Measurements from ENCODE around the gene ITGA2.

ITGA2 gene

GRCh38 chr5:52987711-52988331, 1.3 kb upstream of the ITGA2 start:
- DNase-seq (ENCODE audit: low read depth) = no peak
- H3K4me3 ChIP-seq (ENCODE audit: low read depth, low read length) = no peak overlapping the region

GRCh38 chr5:52988335-52989024, 672 bp upstream of the ITGA2 start:
- peak overlapping the region; percentile 74 for H3K4me3 ChIP-seq (ENCODE audit: low read depth, low read length)
- no peak for DNase-seq (ENCODE audit: low read depth)

DNA sequence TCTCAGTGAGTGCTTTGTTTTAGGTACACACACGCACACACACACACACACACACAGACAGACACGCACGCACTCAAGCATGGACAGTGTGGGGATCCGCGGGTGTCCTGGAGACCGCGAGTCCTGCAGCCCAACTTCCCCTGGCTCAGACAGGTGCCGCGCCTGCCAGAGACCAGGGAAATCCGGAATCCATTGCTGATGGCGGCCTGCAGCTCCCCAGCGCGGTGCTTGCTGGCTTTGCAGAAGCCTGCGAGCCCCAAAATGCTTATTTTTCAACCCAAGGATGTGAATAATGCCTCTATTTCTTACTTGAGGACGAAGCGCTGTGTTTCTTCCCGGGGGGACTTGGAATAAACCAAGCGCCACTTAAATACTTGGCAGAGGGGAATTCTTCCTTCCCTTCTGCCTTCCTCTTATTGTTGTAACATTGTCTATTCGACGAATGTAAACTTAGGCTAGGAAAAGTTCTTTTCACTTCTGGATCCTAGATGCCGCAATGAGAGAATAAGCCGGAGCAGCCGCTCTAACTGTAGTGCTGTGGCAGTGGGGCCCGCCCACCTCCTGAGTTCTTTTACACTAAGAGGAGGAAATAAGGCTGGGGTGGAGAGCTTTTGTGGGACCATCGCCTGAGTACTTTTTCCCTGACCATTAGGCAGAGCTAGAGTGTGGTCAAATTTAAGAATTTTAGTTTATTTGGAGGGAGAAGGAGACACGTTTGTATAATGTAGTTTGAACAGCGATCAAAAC, 802 bp downstream of the ITGA2 start:
- DNase-seq (ENCODE audit: low read depth) = no peak
- H3K4me3 ChIP-seq (ENCODE audit: low read depth, low read length) = peak overlapping the region; percentile 74

GRCh38 chr5:52990528-52990925, 1.4 kb downstream of the ITGA2 start:
- no peak for DNase-seq (ENCODE audit: low read depth)
- peak overlapping the region; percentile 74 for H3K4me3 ChIP-seq (ENCODE audit: low read depth, low read length)

DNA sequence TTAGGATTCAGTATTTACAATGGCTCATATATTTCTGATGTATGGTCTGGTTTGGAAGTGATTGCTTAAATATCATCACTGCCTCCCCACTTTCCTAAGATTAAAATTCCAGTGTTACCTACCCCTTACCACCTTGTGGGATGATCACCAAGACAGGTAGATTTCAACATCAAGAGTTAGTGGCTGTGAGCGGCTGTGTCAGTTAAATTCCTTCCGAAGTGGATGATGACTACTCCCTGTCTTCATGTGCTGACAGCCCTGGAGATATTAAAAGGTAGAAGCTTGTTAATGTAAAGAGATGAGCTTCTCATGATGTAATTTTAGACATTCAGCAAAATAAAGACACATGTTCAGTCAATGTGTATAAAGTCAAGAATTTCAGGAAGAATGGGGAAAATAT, 4.2 kb downstream of the ITGA2 start:
- H3K4me3 ChIP-seq (ENCODE audit: low read depth, low read length) = no peak overlapping the region
- no peak for DNase-seq (ENCODE audit: low read depth)

DNA sequence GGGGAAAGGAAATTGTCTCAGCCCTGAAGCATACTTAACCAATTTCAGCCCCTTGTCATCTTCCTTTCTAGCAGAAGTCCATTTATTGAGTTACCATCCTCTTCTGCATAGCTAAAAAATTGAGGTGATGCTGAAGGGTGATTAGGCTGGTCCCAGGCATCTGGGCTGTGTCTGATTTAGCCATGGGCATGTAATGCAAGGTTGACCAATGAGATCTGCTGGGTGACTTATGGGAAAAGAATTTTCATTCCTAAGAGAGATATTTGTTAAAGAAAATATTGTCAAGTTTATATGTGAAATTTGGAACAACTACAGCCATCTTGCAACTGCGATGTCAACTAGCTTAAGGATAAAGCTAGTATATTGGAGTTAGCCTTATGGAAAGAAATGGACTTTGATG, 5.1 kb downstream of the ITGA2 start:
- no peak overlapping the region for H3K4me3 ChIP-seq (ENCODE audit: low read depth, low read length)
- DNase-seq (ENCODE audit: low read depth) = no peak

GRCh38 chr5:52995095-52995494, 5.9 kb downstream of the ITGA2 start:
- H3K4me3 ChIP-seq (ENCODE audit: low read depth, low read length) = no peak overlapping the region
- no peak for DNase-seq (ENCODE audit: low read depth)

- no peak overlapping the region for H3K4me3 ChIP-seq (ENCODE audit: low read depth, low read length)
- no peak for DNase-seq (ENCODE audit: low read depth)
Measured at GRCh38 chr5:52995914-52996313, 6.8 kb downstream of the ITGA2 start.

GRCh38 chr5:52996979-52997378, 7.8 kb downstream of the ITGA2 start:
- DNase-seq (ENCODE audit: low read depth) = no peak
- H3K4me3 ChIP-seq (ENCODE audit: low read depth, low read length) = no peak overlapping the region

DNA sequence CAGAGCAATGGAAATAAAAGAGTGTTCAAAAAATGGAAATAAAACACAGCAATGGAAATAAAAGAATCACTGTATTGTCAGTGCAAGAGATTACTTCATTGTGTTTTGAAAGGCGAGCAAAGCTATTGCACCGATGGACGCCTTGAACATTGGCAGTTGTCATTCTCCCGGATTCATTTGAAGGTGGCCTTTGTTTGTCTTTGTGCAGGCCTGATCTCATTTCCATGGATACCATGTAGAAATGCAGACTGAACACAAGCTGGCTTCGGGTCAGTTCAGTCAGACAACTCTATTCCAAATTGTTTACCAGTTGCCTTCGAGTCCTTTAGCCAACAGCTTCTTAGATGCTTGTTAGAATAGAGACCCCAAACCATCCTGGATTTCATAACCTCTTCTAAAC, 8.3 kb downstream of the ITGA2 start:
- no peak for DNase-seq (ENCODE audit: low read depth)
- no peak overlapping the region for H3K4me3 ChIP-seq (ENCODE audit: low read depth, low read length)

- no peak overlapping the region for H3K4me3 ChIP-seq (ENCODE audit: low read depth, low read length)
- no peak for DNase-seq (ENCODE audit: low read depth)
Measured at GRCh38 chr5:52998552-52999313, 9.6 kb downstream of the ITGA2 start.

- H3K4me3 ChIP-seq (ENCODE audit: low read depth, low read length) = no peak overlapping the region
- DNase-seq (ENCODE audit: low read depth) = peak; percentile 79
Measured at GRCh38 chr5:52999344-52999949, 10.3 kb downstream of the ITGA2 start.

GRCh38 chr5:53001541-53001940, 12.4 kb downstream of the ITGA2 start:
- no peak overlapping the region for H3K4me3 ChIP-seq (ENCODE audit: low read depth, low read length)
- no peak for DNase-seq (ENCODE audit: low read depth)

GRCh38 chr5:53002491-53002890, 13.3 kb downstream of the ITGA2 start:
- no peak overlapping the region for H3K4me3 ChIP-seq (ENCODE audit: low read depth, low read length)

DNA sequence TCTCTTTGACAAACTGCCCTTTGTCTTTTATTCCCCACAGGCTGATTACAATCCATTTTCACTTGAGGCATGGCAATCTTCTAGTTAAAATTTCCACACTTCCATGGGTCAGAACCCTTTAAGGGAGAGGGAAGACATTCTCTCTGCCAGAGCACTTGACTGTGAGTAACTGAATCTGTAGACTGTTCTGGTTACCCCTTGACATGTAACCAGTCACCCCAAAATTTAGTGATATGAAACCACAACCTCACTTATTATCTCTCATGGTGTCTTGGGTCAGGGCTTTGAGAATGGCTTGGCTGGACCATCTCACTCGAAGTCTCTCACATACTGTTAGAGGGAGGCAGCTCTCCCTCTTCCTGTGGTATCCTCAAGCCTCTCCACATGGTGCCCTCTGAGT, 14.0 kb downstream of the ITGA2 start:
- H3K4me3 ChIP-seq (ENCODE audit: low read depth, low read length) = no peak overlapping the region
- no peak for DNase-seq (ENCODE audit: low read depth)

More at GRCh38 chr5:53002491-53002890, 13.3 kb downstream of the ITGA2 start:
- no peak for DNase-seq (ENCODE audit: low read depth)

DNA sequence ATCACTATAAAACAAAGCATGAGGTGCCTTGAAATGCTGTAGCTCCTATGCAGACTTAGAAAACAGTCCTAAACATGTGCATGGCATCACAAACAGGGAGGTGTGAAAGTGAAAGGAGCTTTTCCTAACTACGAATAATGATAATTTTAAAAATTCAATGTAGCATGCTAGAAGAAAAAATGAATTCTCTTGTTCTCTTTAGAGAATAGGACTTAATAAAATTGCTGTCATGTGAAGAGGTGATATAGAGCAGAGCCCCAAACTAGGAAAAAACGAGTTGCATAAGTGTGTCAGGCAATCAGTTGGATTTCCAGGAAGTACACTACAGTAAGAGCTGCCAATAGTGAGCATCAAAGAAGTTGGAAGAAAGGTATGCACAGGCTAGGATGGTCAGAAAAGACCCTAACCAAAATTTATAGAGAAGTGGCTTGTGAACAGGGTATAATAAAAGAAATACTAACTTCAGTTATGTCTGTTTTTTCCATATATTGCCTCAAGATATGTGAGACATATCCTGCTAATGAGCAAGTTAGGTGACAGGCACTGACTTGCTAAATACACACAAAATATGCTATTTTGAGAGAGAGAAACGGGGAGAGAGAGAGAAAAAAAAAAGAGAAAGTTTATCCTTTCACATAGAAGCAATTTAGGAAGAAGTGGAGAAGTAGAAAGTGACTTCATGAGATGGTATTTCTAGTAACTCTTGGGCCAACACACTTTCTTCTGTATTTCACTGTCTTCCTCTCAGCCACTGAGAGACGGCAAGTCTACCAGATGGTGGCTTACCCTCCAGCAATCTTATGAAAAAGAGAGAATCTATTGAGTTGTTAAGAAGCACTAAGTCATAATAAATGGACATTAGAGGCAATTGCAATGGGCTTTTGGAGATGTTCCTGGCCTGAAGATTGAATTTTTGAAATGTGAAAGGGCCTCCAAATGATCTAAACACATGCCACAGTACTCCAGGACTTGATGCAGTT, 18.0 kb downstream of the ITGA2 start:
- DNase-seq (ENCODE audit: low read depth) = no peak

GRCh38 chr5:53008751-53009150, 19.6 kb downstream of the ITGA2 start:
- H3K4me3 ChIP-seq (ENCODE audit: low read depth, low read length) = no peak overlapping the region
- no peak for DNase-seq (ENCODE audit: low read depth)

More for the DNA sequence above, 18.0 kb downstream of the ITGA2 start:
- no peak overlapping the region for H3K4me3 ChIP-seq (ENCODE audit: low read depth, low read length)

- no peak overlapping the region for H3K4me3 ChIP-seq (ENCODE audit: low read depth, low read length)
- DNase-seq (ENCODE audit: low read depth) = no peak
Measured at GRCh38 chr5:53009816-53010215, 20.7 kb downstream of the ITGA2 start.
